ENCODE data around the gene EN2. TPM values are rescaled to one million over a fixed set of nuclear protein-coding genes. Genes with fewer than 3 reads are reported as not detected.

EN2 gene
- total RNA-seq, 1 experiment from 2014 or later = 1.5 TPM

GRCh38 chr7:155459700-155460461 lies 2.0 kb downstream of the EN2 start:
- intact Hi-C loops (cut with micrococcal nuclease; ENCODE audit: unreplicated experiment) = no loop called here

DNA sequence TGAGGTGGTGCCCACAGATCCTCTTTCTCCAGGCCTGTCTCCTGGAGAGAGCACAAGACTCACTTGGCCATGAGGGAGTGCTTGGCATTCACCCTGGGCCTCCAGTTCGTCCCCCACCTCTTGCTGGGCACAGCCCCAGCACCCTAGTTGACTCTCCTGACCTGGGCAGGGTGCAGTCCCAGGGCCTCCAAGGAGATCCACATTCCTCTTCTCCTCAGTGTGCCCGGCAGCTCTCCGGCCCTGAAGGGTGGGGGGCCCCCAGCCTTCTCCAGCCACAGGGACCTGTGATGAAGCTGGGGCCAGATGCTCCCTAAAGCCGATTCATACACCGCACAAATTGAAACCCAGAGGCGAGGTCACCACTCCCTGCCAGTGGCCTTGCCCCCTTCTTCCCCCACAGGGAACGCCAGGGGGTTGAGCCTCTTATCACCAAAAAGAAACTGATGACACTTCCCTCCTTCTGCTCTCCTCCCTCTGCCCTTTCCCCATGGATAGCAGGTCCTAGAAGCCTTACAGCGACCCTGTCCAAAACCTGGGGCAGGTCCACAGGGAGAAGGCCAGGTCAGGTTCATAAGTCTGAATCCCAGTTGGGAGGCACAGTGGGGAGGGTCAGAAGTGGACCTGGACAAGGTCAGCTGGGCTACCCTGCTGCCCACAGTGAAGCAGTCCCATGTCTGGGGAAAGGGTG lies 3.1 kb downstream of the EN2 start:
- TF ChIP-seq REST (IDR thresholded peaks at IDR 0.05; ENCODE audit: insufficient read depth in 1 of 2, low read depth in 2 of 2, low read length in 1 of 2) (no peak), POLR2AphosphoS5 (IDR thresholded peaks at IDR 0.05; ENCODE audit: low read depth, low read length) (no peak), SIN3A (IDR thresholded peaks at IDR 0.05; ENCODE audit: borderline replicate concordance, insufficient read depth, low read depth, low read length) (no peak), TCF7L2 (IDR thresholded peaks at IDR 0.05; ENCODE audit: low read depth, low read length) (no peak)
- TF ChIP-seq, protein P1, sequence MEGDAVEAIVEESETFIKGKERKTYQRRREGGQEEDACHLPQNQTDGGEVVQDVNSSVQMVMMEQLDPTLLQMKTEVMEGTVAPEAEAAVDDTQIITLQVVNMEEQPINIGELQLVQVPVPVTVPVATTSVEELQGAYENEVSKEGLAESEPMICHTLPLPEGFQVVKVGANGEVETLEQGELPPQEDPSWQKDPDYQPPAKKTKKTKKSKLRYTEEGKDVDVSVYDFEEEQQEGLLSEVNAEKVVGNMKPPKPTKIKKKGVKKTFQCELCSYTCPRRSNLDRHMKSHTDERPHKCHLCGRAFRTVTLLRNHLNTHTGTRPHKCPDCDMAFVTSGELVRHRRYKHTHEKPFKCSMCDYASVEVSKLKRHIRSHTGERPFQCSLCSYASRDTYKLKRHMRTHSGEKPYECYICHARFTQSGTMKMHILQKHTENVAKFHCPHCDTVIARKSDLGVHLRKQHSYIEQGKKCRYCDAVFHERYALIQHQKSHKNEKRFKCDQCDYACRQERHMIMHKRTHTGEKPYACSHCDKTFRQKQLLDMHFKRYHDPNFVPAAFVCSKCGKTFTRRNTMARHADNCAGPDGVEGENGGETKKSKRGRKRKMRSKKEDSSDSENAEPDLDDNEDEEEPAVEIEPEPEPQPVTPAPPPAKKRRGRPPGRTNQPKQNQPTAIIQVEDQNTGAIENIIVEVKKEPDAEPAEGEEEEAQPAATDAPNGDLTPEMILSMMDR (IDR thresholded peaks at IDR 0.05) = no peak
- Histone ChIP-seq H3K4me1 (ENCODE audit: control insufficient read depth, insufficient read depth, low read length) (no peaks in the 10 kb centered on the region), H3K27me3 (ENCODE audit: control insufficient read depth, insufficient read depth, low read length) (peaks cover 6% of the 10 kb centered on the region), H3K27ac (ENCODE audit: low read length) (no peak overlapping the region), H3K4me3 (ENCODE audit: low read depth in 2 of 2, low read length in 2 of 2) (no peak overlapping the region), H3K9me3 (ENCODE audit: control insufficient read depth, insufficient read depth, low read depth, low read length) (no peaks in the 10 kb centered on the region), H3K36me3 (ENCODE audit: control insufficient read depth, insufficient read depth, low read length) (no peaks in the 10 kb centered on the region)
- intact Hi-C loops (cut with micrococcal nuclease; ENCODE audit: unreplicated experiment) = no loop called here
- in situ Hi-C loops (cut with HindIII; ENCODE audit: low pct_unique_long_range_greater_than_20kb, low sequenced_read_pairs) = no loop called here
- no TSS peak for BruUV-seq (replicated peaks)
- ATAC-seq (no peak), DNase-seq (ENCODE audit: low read depth, low spot score) (no peak)
- CTCF ChIA-PET = no interaction called here
- POLR2A ChIA-PET = no interaction called here

More at GRCh38 chr7:155459700-155460461, 2.0 kb downstream of the EN2 start:
- TF ChIP-seq SIN3A (IDR thresholded peaks at IDR 0.05; ENCODE audit: borderline replicate concordance, insufficient read depth, low read depth, low read length) = no peak
- TF ChIP-seq TCF7L2 (IDR thresholded peaks at IDR 0.05; ENCODE audit: low read depth, low read length) = no peak
- in situ Hi-C loops (cut with HindIII; ENCODE audit: low pct_unique_long_range_greater_than_20kb, low sequenced_read_pairs) = no loop called here
- H3K27ac ChIP-seq (ENCODE audit: low read length) = no peak overlapping the region
- H3K4me3 ChIP-seq (ENCODE audit: low read depth in 2 of 2, low read length in 2 of 2) = no peak overlapping the region
- H3K36me3 ChIP-seq (ENCODE audit: control insufficient read depth, insufficient read depth, low read length) = no peaks in the 10 kb centered on the region
- BruUV-seq (replicated peaks) = no TSS peak
- ChIA-PET CTCF (no interaction called here), POLR2A (no interaction called here)
- peaks cover 6% of the 10 kb centered on the region for H3K27me3 ChIP-seq (ENCODE audit: control insufficient read depth, insufficient read depth, low read length)
- DNase-seq (ENCODE audit: low read depth, low spot score) = no peak
- H3K4me1 ChIP-seq (ENCODE audit: control insufficient read depth, insufficient read depth, low read length) = no peaks in the 10 kb centered on the region
- no peak for ATAC-seq
- H3K9me3 ChIP-seq (ENCODE audit: control insufficient read depth, insufficient read depth, low read depth, low read length) = no peaks in the 10 kb centered on the region

- POLR2A ChIA-PET = no interaction called here
- Histone ChIP-seq H3K9me3 (ENCODE audit: control insufficient read depth, insufficient read depth, low read depth, low read length) (no peaks in the 10 kb centered on the region), H3K27me3 (ENCODE audit: control insufficient read depth, insufficient read depth, low read length) (peaks cover 2% of the 10 kb centered on the region; the same call in 1 of the 2 replicates), H3K36me3 (ENCODE audit: control insufficient read depth, insufficient read depth, low read length) (no peaks in the 10 kb centered on the region), H3K4me3 (ENCODE audit: low read depth in 2 of 2, low read length in 2 of 2) (no peak overlapping the region), H3K27ac (ENCODE audit: low read length) (no peak overlapping the region), H3K4me1 (ENCODE audit: control insufficient read depth, insufficient read depth, low read length) (no peaks in the 10 kb centered on the region)
- TF ChIP-seq TCF7L2 (IDR thresholded peaks at IDR 0.05; ENCODE audit: low read depth, low read length) (no peak), REST (IDR thresholded peaks at IDR 0.05; ENCODE audit: insufficient read depth in 1 of 2, low read depth in 2 of 2, low read length in 1 of 2) (no peak), POLR2AphosphoS5 (IDR thresholded peaks at IDR 0.05; ENCODE audit: low read depth, low read length) (no peak), SIN3A (IDR thresholded peaks at IDR 0.05; ENCODE audit: borderline replicate concordance, insufficient read depth, low read depth, low read length) (no peak)
- TF ChIP-seq, protein P1 (IDR thresholded peaks at IDR 0.05) = no peak
- CTCF ChIA-PET = no interaction called here
- BruUV-seq (replicated peaks) = no TSS peak
- in situ Hi-C loops (cut with HindIII; ENCODE audit: low pct_unique_long_range_greater_than_20kb, low sequenced_read_pairs) (no loop called here), intact Hi-C loops (cut with micrococcal nuclease; ENCODE audit: unreplicated experiment) (no loop called here)
- DNase-seq (ENCODE audit: low read depth, low spot score) (no peak), ATAC-seq (no peak)
Measured at GRCh38 chr7:155461631-155462030, 3.7 kb downstream of the EN2 start.

All from Panc1 (cell line).